Measurements from ENCODE around the gene IL13RA1.
"Not testable (repeated sequence)": the region's sequence is repeated elsewhere in the genome, so short reads cannot be mapped to it uniquely, and the experiment has no call there.

IL13RA1 gene

DNA sequence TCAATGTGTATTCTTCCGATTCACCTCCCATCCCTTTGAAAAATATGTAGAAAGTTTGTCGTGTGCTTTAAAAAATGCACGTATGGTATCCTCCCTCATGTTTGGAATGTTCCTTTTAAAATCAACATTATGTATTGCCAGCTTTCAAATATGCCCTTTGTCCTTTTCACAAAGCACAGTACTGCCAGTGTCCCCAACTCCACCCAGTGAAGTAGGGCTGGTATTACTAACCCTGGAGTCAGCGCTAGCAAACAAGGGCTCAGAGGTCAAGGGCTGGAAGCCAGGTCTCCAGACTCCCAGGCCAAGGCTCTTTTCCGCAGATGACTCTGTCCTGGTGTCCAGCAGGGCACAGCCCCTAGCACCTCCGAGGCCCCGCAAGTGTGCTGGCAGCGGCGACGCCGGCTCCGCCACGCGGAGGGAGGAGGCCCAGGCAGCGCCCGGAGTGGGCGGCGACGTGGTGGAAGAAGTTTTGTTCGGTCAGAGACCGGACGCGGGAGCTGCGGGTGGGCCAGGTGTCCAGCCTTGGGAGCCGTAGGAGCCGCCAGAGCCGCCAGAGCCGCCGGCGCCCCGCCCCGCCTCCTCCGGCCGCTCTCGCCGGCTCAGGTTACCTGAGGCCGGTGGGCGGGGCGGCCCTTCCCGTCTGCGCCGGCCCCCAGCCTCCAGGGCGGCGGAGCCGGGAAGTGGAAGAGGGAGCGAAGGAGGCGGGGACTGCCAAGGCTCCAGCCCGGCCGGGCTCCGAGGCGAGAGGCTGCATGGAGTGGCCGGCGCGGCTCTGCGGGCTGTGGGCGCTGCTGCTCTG lies at the start of gene IL13RA1:
IL13RA1 (plus strand) TSS at position 720 of the 799 bp plus-strand sequence; CDS start at position 753, 33 bp downstream.
- no peak for DNase-seq (ENCODE audit: low read depth, low spot score)

- DNase-seq (ENCODE audit: low read depth, low spot score) = no peak
Observed at GRCh38 chrX:118679290-118679689, 48.1 kb upstream of the IL13RA1 start.

DNA sequence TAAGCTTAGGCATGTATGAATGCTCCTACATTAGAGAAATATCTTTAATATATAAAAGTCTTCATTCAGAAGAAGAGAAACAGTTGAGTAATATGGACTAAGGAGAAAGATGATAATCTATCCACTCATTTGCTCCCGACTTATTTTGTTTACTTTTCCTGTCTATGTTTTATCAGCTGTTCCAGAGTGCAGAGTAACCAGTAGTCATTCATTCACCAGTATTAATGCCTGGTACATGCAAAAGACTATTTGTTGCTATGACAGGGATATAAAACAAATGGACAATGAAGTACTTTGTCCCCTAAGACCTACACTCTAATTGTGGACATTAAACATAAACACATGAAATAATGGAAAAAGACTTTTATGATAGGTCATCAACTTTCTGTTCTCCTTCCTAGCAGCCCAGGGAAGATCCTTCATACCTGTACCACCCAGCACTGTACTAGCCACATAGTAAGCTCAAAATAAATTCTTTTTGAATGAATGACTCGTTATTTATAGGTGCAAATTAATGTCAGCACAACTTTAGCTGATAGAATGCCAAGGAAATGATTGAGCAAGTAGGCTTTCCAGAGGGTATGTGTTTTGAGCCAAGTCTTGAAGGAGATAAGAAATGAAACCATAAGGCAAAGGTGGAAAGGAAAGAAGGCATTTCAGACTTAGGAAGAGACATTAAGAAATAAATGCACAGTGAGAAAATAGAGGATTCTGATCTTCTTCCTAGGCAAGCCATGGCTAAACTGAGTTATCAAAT lies 45.0 kb upstream of the IL13RA1 start:
- no peak for DNase-seq (ENCODE audit: low read depth, low spot score)

DNA sequence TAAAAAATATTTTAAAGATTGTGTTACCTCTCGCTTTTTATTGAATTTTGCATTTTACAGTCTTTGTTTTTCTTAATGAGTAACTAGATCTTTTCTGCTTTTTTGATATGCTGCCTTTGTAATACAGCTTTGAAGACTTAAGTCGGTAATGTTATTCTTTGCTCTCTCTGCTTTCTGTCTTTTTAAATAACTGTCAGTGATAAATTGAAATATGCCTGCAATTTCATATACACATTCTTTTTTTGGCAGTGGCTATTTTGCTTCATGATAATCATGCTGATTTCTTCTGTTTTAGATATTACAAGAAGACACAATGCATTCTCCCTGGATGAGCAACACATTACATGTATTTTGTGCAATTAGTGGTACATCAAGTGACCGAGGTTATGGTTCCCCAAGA lies 42.0 kb upstream of the IL13RA1 start:
- no peak for DNase-seq (ENCODE audit: low read depth, low spot score)

- no peak for DNase-seq (ENCODE audit: low read depth, low spot score)
Observed at GRCh38 chrX:118688935-118689334, 38.5 kb upstream of the IL13RA1 start.

DNA sequence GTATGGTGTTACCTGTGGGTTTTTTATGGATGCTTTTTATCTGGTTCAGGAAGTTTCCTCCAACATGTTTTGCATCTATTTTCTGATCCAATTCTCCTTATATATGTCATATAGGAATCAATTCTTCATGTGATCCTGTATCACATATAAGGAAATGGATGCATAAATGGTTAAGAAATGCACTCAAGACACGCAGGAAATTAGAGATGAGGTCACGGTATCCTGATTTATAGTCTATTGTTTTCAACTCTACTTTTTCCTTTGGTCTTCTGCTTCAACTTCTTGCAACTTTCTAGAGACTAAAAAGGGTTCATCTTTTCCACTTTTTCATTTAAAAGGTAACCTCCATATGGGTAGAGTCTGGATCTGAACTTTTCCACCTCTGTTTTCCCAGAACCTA lies 33.6 kb upstream of the IL13RA1 start:
- DNase-seq (ENCODE audit: low read depth, low spot score) = no peak

- DNase-seq (ENCODE audit: low read depth, low spot score) = no peak
Observed at GRCh38 chrX:118694638-118695037, 32.8 kb upstream of the IL13RA1 start.

DNA sequence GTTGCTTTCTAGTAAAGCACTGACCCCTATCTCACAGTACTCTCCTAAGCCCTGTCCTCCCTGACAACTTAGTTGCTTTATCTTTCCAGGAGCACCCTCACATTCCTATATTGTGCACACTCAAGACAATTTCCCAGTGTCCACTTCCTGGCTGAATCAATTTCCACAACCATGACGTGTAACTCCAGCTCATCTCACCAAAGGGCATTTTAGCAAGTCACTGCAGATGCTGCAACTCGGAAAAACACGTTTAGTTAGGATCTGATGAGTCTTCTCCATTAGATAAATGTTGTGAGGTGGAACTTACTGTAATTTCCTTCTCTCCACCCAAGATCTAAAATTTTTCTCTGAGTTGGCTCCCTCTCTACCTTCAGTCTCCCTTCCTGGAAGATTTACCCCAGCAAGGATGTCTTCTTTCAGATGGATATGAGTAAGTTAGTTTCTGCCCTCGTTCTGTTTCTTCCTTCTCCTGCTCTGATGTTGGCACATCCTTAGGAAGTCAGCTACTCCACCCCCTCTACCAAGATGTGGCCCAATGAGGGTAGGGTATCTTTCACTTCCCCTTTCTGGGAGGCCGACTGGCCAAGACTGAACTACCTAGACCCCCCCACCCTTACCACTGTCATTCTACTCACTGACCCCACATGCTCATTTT lies 28.8 kb upstream of the IL13RA1 start:
- no peak for DNase-seq (ENCODE audit: low read depth, low spot score)

GRCh38 chrX:118702741-118703140 lies 24.7 kb upstream of the IL13RA1 start:
- DNase-seq (ENCODE audit: low read depth, low spot score) = no peak

DNA sequence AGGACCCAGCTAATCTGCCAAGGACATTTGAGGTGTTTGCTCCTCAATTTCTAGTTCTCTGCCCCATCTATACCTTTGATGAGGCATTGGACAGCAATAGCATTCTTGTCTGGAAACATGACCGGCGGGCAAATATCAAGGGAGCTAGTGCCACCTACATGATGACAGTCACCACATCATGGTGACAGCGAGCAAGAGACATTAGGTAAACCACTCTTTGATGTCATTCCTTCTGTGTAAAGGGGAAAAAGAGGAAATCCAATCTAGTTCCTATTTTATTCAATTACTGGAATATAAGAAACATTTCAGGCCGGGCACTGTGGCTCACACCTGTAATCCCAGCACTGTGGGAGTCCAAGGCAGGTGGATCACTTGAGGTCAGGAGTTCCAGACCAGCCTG lies 20.7 kb upstream of the IL13RA1 start:
- no peak for DNase-seq (ENCODE audit: low read depth, low spot score)

DNA sequence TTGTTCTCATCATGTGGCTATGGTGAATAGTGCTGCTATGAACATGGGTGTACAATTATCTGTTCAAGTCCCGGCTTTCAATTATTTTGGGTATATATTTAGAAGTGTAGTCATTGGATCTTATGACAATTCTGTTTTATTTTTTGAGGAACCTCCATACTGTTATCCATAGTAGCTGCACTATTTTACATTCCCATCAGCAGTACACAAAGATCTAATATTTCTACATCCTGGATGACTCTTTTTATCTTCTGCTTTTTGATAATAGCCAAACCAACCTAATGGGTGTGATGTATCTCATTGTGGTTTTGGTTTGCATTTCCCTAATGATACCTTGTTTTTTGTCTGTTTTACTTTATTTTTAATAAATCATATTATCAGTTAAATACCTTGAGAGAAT lies 12.9 kb upstream of the IL13RA1 start:
- DNase-seq (ENCODE audit: low read depth, low spot score) = no peak

DNA sequence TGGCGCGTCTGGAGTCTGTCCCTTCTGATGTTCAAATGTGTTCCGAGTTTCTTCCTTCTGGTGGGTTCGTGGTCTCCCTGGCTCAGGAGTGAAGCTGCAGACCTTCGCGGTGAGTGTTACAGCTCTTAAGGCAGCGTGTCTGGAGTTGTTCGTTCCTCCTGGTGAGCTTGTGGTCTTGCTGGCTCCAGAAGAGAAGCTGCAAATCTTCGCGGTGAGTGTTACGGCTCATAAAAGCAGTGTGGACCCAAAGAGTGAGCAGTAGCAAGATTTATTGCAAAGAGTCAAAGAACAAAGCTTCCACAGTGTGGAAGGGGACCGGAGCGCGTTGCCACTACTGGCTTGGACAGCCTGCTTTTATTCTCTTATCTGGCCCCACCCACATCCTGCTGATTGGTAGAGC lies 11.5 kb upstream of the IL13RA1 start:
- DNase-seq (ENCODE audit: low read depth, low spot score) = not testable (repeated sequence)

DNA sequence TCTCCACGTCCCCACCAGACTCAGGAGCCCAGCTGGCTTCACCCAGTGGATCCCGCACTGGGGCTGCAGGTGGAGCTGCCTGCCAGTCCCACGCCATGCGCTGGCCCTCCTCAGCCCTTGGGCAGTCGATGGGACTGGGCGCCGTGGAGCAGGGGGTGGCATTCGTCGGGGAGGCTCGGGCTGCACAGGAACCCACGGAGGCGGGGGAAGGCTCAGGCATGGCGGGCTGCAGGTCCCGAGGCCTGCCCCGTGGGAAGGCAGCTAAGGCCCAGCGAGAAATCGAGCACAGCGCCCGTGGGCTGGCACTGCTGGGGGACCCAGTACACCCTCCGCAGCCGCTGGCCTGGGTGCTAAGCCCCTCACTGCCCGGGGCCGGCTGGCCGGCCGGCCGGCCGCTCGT lies 10.6 kb upstream of the IL13RA1 start:
- not testable (repeated sequence) for DNase-seq (ENCODE audit: low read depth, low spot score)

DNA sequence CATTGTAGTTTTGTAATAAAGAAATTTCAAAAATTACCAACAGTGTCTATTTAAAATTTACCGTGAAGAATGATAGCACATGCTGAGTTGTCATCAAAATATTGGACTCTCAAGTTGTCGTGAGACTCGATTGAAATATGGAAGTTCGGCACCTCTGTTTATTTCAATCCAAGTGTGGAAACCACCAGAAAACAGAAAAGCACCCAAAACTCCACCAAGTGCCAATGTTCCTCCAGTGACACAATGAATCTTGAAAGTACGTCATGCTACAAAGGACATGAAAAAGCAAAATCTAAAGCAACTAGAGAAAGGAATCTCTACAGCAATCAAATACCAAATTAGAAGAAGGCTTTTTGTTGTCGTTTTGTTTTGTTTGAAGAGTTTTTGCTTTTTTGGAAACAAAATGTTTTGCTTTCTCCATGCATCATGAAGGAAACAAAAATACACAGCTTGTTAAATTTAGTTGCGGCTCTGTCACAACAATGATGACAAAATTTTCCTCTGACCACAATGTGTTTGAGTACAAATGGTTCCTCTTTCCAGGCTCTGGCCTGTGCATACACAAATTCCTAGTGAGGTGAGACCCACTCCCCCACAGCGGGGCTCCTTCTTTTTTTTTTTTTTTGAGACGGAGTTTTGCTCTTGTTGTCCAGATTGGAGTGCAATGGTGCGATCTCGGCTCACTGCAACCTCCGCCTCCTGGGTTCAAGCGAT lies 9.6 kb upstream of the IL13RA1 start:
- no peak for DNase-seq (ENCODE audit: low read depth, low spot score)

GRCh38 chrX:118718737-118719136 lies 8.7 kb upstream of the IL13RA1 start:
- DNase-seq (ENCODE audit: low read depth, low spot score) = no peak

GRCh38 chrX:118720058-118720707 lies 7.2 kb upstream of the IL13RA1 start:
- DNase-seq (ENCODE audit: low read depth, low spot score) = no peak

GRCh38 chrX:118723376-118723775 lies 4.0 kb upstream of the IL13RA1 start:
- no peak for DNase-seq (ENCODE audit: low read depth, low spot score)

DNA sequence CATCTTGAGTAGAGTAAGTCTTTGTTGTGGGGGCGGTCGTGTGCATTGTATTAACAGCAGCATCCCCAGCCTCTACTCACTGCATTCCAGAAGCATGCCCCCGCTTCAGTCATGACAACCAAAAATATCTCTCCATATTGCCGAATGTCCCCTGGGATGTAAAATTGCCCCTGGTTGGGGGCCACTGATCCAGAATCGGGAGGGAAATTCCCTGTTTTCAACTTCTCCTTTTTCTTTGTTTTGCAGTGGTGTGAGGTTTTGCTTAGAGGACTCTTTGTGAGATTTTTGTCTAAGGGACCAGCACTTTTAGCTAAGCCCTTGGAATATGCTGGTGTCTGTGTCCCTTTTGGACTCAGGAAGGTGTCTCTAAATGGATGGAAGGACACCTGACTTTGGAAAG lies 3.0 kb upstream of the IL13RA1 start:
- no peak for DNase-seq (ENCODE audit: low read depth, low spot score)

- DNase-seq (ENCODE audit: low read depth, low spot score) = no peak
Observed at GRCh38 chrX:118724775-118725174, 2.6 kb upstream of the IL13RA1 start.

GRCh38 chrX:118726396-118726795 lies 1.0 kb upstream of the IL13RA1 start:
- no peak for DNase-seq (ENCODE audit: low read depth, low spot score)

DNA sequence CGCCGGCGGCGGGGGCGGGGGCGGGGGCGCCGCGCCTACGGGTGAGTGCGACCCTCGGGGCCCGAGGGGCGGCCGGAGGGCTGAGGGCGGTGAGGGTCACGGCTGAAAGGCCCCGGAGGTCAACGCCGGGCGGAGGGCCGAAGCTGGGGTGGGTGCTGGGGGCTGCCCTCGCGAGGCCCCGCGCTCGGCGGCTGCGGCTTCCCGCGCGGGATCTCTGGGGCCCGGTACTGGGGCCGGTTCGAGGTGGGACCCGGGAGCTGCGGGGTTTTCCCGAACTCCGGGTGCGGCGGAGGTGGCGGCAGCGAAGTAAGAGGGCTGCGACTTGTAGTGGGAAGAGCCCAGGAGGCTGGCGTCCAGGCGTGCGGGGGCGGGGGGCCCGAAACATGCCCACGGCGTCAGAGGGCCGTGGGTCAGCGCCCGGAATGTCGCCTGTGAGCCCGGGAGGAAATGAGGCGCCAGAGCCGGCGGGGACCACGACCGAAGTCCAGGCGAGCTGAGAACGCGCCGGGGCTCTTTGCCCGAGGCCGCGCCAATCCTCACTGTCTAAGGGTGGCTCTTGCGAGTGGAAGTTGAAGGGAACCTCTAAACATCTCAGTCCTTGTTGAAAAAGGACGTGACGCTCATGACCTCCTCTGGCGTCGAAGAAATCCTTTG lies 407 bp downstream of the IL13RA1 start:
- DNase-seq (ENCODE audit: low read depth, low spot score) = no peak

All from iPS DF 19.7 (cell line).